Measurements from ENCODE around the gene ZNF207.
"Not testable (repeated sequence)": the region's sequence is repeated elsewhere in the genome, so short reads cannot be mapped to it uniquely, and the experiment has no call there.

The ZNF207 gene

DNA sequence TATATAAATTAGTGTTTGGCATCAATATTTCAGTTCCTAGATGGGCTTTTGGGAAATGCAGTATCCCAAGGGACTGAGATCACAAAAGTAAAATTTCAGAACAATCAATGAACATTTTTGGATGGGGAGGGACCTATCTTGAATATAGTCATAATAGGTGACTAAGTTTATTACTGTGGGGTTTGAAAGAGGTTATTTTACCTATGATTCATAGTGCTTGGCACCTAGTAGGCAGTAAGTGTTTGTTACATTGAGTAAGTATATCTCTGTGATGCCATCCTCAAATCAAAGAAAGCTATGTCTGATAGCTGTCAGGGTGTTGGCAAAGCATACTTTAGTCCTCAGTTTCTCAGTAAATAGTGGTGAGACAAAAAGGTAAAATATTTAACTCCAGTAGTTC, 36.9 kb downstream of the ZNF207 start:
- no peak overlapping the region for H2AFZ ChIP-seq (ENCODE audit: low read length)
- H3K79me2 ChIP-seq (ENCODE audit: low read length): no peaks in the 10 kb centered on the region
- DNase-seq: no peak
- no peak overlapping the region for H3K27ac ChIP-seq (ENCODE audit: low read length)
- no peak overlapping the region for H3K4me2 ChIP-seq (ENCODE audit: low read depth, low read length)
- no peak overlapping the region for H3K9ac ChIP-seq (ENCODE audit: low read length)
- no peaks in the 10 kb centered on the region; the same call in 1 of the 2 replicates for H3K36me3 ChIP-seq (replicated peaks; ENCODE audit: insufficient read depth, low read length)
- no peak for TF ChIP-seq EZH2 (optimal IDR thresholded peaks at IDR 0.05; ENCODE audit: low read depth, low read length)
- TF ChIP-seq, protein P1, sequence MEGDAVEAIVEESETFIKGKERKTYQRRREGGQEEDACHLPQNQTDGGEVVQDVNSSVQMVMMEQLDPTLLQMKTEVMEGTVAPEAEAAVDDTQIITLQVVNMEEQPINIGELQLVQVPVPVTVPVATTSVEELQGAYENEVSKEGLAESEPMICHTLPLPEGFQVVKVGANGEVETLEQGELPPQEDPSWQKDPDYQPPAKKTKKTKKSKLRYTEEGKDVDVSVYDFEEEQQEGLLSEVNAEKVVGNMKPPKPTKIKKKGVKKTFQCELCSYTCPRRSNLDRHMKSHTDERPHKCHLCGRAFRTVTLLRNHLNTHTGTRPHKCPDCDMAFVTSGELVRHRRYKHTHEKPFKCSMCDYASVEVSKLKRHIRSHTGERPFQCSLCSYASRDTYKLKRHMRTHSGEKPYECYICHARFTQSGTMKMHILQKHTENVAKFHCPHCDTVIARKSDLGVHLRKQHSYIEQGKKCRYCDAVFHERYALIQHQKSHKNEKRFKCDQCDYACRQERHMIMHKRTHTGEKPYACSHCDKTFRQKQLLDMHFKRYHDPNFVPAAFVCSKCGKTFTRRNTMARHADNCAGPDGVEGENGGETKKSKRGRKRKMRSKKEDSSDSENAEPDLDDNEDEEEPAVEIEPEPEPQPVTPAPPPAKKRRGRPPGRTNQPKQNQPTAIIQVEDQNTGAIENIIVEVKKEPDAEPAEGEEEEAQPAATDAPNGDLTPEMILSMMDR (IDR thresholded peaks at IDR 0.05; ENCODE audit: low read length): no peak
- H3K4me1 ChIP-seq (ENCODE audit: low read length): no peaks in the 10 kb centered on the region
- H3K9me2 ChIP-seq (replicated peaks; ENCODE audit: insufficient read depth, low read length): no peaks in the 10 kb centered on the region
- H3K4me3 ChIP-seq (ENCODE audit: low read length): no peak overlapping the region
- no peaks in the 10 kb centered on the region for H3K9me3 ChIP-seq (replicated peaks; ENCODE audit: insufficient read depth, low read length)
- H3K27me3 ChIP-seq (replicated peaks; ENCODE audit: insufficient read depth, low read length): no peaks in the 10 kb centered on the region
- H4K20me1 ChIP-seq (ENCODE audit: insufficient read depth, low read length): no peaks in the 10 kb centered on the region
- 0 out of 2 replicates have a peak, but pooled peaks cover 3% of the 10 kb centered on the region for H3F3A ChIP-seq (ENCODE audit: insufficient read depth, low read length)

GRCh38 chr17:32388128-32388527, 38.2 kb downstream of the ZNF207 start:
- not testable (repeated sequence) for H2AFZ ChIP-seq (ENCODE audit: low read length); H3K27ac ChIP-seq (ENCODE audit: low read length); H3F3A ChIP-seq (ENCODE audit: insufficient read depth, low read length); H3K27me3 ChIP-seq (replicated peaks; ENCODE audit: insufficient read depth, low read length); H3K4me2 ChIP-seq (ENCODE audit: low read depth, low read length); H3K4me3 ChIP-seq (ENCODE audit: low read length); H3K36me3 ChIP-seq (replicated peaks; ENCODE audit: insufficient read depth, low read length); DNase-seq; H3K9me3 ChIP-seq (replicated peaks; ENCODE audit: insufficient read depth, low read length); H3K9me2 ChIP-seq (replicated peaks; ENCODE audit: insufficient read depth, low read length); H3K79me2 ChIP-seq (ENCODE audit: low read length); H3K4me1 ChIP-seq (ENCODE audit: low read length); H4K20me1 ChIP-seq (ENCODE audit: insufficient read depth, low read length); H3K9ac ChIP-seq (ENCODE audit: low read length)

DNA sequence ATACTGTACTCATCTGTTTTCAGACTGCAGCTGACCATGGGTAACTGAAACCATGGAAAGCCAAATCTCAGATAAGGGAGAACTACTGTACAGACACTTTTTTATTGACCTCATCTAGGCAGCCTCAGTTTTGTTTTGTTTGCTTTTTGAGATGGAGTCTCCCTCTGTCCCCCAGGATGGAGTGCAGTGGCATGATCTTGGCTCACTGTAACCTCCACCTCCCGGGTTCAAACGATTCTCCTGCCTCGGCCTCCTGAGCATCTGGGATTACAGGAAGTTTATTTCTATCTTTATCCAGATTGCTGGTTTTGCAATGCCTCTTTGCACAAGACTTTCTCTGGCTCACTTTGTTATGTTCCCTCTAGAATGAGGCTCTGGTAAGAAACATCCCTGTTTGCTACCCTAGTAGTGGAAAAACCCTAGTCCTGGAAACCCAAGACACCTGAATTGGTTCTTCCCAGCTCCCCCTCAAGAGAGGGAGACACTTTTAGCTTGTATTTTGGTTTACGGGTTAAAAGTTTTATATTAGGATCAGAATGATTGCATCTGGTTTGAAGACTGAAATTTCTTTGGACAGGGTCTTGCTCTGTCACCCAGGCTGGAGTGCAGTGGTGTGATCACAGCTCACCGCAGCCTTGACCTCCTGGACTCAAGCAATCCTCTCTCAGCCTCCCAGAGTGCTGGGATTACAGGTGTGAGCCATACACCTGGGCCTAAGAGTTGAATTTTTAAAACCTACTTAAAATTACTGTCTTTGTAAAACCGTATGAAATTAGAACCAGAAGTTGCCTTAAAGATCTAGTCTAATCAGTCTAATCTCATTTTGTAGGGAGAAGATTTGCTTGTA, 38.9 kb downstream of the ZNF207 start:
- TF ChIP-seq, protein P1 (IDR thresholded peaks at IDR 0.05; ENCODE audit: low read length): no peak
- TF ChIP-seq EZH2 (optimal IDR thresholded peaks at IDR 0.05; ENCODE audit: low read depth, low read length): no peak
- TF ChIP-seq EZH2phosphoT487 (IDR thresholded peaks at IDR 0.05; ENCODE audit: low read length): no peak
- Histone ChIP-seq H3K9me2 (replicated peaks; ENCODE audit: insufficient read depth, low read length) (no peaks in the 10 kb centered on the region), H4K20me1 (ENCODE audit: insufficient read depth, low read length) (no peaks in the 10 kb centered on the region), H2AFZ (ENCODE audit: low read length) (no peak overlapping the region), H3K79me2 (ENCODE audit: low read length) (no peaks in the 10 kb centered on the region), H3K4me3 (ENCODE audit: low read length) (no peak overlapping the region), H3K27me3 (replicated peaks; ENCODE audit: insufficient read depth, low read length) (no peaks in the 10 kb centered on the region), H3K9ac (ENCODE audit: low read length) (no peak overlapping the region), H3K9me3 (replicated peaks; ENCODE audit: insufficient read depth, low read length) (no peaks in the 10 kb centered on the region), H3K4me2 (ENCODE audit: low read depth, low read length) (no peak overlapping the region), H3K27ac (ENCODE audit: low read length) (no peak overlapping the region), H3K4me1 (ENCODE audit: low read length) (no peaks in the 10 kb centered on the region), H3K36me3 (replicated peaks; ENCODE audit: insufficient read depth, low read length) (no peaks in the 10 kb centered on the region), H3F3A (ENCODE audit: insufficient read depth, low read length) (peaks cover 8% of the 10 kb centered on the region; the same call in 1 of the 2 replicates)
- no peak for DNase-seq

- Histone ChIP-seq H3K79me2 (ENCODE audit: low read length) (no peaks in the 10 kb centered on the region), H2AFZ (ENCODE audit: low read length) (no peak overlapping the region), H3K4me3 (ENCODE audit: low read length) (no peak overlapping the region), H3K4me2 (ENCODE audit: low read depth, low read length) (no peak overlapping the region), H4K20me1 (ENCODE audit: insufficient read depth, low read length) (no peaks in the 10 kb centered on the region), H3K4me1 (ENCODE audit: low read length) (no peaks in the 10 kb centered on the region), H3K9me3 (replicated peaks; ENCODE audit: insufficient read depth, low read length) (no peaks in the 10 kb centered on the region), H3K36me3 (replicated peaks; ENCODE audit: insufficient read depth, low read length) (no peaks in the 10 kb centered on the region), H3K27me3 (replicated peaks; ENCODE audit: insufficient read depth, low read length) (no peaks in the 10 kb centered on the region), H3K9ac (ENCODE audit: low read length) (no peak overlapping the region), H3K9me2 (replicated peaks; ENCODE audit: insufficient read depth, low read length) (no peaks in the 10 kb centered on the region), H3F3A (ENCODE audit: insufficient read depth, low read length) (peaks cover 10% of the 10 kb centered on the region), H3K27ac (ENCODE audit: low read length) (no peak overlapping the region)
- no peak for TF ChIP-seq EZH2phosphoT487 (IDR thresholded peaks at IDR 0.05; ENCODE audit: low read length)
- TF ChIP-seq, protein P1 (IDR thresholded peaks at IDR 0.05; ENCODE audit: low read length): no peak
- no peak for TF ChIP-seq EZH2 (optimal IDR thresholded peaks at IDR 0.05; ENCODE audit: low read depth, low read length)
- DNase-seq: no peak
Observed at GRCh38 chr17:32393904-32394303, 43.9 kb downstream of the ZNF207 start.

Measured in MM.1S (cell line).